ENCODE measurements around the gene IGSF3. TPM values are rescaled to one million over a fixed set of nuclear protein-coding genes. Genes with fewer than 3 reads are reported as not detected.

IGSF3 gene
- 55.4 TPM for total RNA-seq

GRCh38 chr1:116667575-116668105 is at the start of gene IGSF3:
Gene IGSF3, minus strand, starts transcription at chr1:116667733. Its CDS starts 1,407 bp downstream, at chr1:116666326.
- ATAC-seq, result peak; percentile 88

DNA sequence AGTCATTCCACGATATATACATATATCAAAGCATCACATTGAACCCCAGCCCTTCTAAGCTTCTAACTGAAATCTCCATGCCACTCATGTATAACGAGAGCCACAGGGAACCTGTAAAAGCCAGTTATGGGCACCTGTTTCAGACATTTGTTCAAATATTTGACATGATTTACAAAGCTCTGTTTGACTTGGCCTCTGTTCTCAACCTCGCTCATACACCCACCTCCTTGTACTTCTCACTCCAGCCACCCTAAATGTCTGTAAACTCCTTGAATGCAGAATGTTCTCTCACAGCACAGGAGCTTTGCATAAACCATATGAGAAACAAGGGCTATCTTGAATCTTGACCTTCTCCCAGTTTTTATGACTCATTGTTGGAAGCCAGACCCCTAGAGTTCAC is 49.8 kb upstream of the IGSF3 start:
- ATAC-seq, result no peak

- ATAC-seq, result no peak
These were observed 48.9 kb upstream of the IGSF3 start for GRCh38 chr1:116716391-116716790.

- ATAC-seq, result no peak
These were observed 45.9 kb upstream of the IGSF3 start for GRCh38 chr1:116713474-116713873.

DNA sequence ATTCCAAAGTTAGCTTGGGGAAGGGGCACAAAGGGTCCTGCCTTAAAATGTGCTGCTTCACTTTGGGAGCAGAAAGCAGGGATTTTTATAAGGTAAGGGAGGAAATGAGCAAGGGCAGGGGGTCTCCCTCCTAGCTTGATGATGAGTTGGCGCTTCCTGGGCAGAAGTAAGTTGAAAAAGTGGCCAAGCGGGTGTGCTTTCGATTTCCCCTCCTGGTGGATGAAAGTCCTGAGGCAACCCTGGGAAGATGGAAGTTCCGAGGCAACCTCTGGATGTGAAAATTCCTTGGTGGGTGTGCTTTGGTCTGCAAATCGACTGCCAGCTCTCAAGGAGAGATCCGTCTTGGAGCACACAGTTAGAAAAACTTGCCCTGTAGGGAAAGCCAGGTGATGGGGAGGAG is 45.0 kb upstream of the IGSF3 start:
- no peak for ATAC-seq

DNA sequence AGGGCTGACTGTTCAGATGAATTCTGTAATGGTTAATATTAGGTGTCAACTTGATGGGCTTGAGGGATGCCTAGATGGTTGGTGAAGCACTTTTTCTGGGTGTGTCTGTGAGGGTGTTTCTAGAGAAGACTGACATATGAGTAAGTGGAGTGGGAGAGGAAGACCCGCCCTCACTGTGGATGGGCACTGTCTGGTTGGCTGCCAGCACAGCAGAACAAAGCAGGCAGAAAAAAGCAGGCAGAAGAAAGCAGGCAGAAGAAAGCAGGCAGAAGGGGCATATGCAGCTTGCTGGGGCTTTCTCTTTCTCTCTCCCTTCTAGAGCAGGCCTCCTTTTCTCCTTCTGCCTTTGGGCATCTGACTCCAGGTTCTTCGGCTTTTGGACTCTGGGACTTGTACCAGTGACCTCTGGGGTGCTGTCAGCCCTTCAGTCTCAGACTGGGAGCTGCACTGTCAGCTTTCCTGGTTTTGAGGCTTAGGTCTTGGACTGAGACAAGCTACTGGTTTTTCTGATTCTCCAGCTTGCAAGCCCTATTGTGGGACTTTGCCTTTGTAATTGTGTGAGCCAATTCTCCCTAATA is 43.8 kb upstream of the IGSF3 start:
- ATAC-seq, result peak; percentile 76

- ATAC-seq, result peak; percentile 68
These were observed 43.1 kb upstream of the IGSF3 start for GRCh38 chr1:116710420-116711262.

- ATAC-seq, result no peak
These were observed 42.2 kb upstream of the IGSF3 start for GRCh38 chr1:116709666-116710167.

DNA sequence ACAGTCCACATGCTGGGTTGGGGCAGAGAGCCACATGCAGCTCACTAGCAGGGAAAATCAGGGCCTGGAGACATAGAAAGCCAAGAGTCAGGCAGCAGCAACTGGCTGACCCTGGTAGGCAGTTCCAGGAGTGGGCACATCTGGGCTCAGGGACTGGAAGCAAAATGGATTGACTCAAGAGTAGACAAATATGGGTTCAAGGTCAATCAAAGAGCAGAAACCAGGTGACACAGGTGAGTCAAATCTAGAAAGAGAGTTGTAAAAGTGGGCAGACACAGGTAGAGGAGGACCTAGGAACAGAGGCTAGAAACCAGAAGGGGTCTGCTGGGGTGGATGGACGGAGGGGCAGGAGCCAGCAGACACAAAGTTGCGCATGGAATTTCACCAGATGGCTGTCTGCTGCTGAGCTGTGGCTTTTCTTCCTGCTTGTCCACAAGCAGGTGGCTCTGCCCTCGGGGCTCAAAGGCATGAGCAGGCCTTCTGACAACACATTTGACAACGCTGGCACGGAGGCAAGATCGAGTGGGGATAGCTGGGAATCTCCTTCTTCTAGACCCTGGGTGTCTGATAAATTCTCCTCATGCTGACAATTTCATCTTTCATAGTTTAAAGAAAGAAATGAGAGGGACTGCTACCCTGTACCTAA is 40.8 kb upstream of the IGSF3 start:
- ATAC-seq, result no peak

DNA sequence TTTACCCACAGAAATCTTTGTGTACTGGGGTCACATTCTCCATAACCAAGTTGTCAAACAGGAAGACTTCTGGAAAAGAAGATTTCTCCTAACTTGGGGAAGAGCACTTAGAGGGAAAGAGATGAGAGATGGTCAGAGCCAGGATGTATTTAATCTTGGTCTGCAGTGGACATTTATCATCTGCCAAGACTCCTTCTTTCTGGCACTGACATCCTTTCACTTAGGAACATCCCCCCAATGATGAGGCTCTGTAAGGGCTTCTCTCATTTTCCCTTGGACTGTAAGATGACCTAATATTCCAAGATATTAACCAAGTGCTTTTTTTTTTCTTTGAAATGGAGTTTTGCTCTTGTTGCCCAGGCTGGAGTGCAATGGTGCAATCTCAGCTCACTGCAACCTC is 39.3 kb upstream of the IGSF3 start:
- ATAC-seq, result no peak

GRCh38 chr1:116706123-116706522 is 38.6 kb upstream of the IGSF3 start:
- ATAC-seq, result no peak

- ATAC-seq, result no peak
These were observed 36.7 kb upstream of the IGSF3 start for GRCh38 chr1:116704278-116704677.

DNA sequence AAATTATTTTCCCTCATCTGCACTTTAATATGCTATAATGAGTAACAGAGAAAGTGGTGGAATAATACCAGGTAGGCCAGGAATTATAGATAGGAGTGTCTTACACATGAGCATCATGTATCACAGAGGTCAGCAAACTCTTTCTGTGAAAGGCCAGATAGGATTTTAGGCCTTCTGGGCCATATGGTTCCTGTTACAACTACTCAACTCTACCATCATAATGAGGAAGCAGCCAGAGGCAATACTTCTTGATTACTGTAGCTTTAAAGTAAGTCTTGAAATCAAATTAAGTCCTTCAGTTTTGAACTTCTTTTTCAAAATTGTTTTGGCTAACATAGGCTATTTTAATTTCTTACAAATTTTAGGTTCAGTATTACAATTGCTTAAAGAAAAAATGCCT is 32.1 kb upstream of the IGSF3 start:
- ATAC-seq, result no peak

GRCh38 chr1:116698244-116698595 is 30.7 kb upstream of the IGSF3 start:
- no peak for ATAC-seq

DNA sequence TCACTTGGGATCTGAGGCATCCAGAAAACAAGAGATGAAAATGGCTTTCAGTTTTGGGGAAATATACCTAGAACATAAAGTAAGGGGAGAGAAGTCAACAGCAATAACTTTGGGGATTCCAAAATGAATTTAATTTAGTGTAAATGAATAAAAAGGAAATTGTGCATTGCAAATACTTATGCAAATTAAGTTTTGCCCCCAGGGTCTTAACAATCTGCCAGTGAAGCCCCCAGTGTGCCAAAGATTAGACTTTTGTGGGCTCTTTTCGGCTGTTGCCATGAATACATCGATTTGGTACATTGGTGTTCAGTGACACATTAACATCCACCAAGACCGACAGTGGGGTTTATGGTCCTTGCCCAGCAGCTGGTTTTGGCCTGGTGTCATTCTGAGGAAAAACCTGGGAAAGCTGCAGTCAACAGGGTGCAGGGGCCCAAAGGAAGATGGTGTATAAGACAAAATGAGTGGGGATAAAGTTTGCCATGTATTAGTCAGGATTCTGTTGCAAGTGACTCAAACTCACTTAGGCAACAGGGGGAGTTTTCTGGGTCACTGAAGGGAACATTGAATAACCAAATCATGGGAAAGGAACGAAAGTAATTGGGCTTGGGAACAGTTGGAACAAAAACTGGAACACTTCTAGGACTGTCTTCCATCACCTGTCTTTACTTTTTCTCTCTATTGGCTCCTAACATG is 30.2 kb upstream of the IGSF3 start:
- no peak for ATAC-seq

GRCh38 chr1:116694524-116694923 is 27.0 kb upstream of the IGSF3 start:
- ATAC-seq, result peak; percentile 31

DNA sequence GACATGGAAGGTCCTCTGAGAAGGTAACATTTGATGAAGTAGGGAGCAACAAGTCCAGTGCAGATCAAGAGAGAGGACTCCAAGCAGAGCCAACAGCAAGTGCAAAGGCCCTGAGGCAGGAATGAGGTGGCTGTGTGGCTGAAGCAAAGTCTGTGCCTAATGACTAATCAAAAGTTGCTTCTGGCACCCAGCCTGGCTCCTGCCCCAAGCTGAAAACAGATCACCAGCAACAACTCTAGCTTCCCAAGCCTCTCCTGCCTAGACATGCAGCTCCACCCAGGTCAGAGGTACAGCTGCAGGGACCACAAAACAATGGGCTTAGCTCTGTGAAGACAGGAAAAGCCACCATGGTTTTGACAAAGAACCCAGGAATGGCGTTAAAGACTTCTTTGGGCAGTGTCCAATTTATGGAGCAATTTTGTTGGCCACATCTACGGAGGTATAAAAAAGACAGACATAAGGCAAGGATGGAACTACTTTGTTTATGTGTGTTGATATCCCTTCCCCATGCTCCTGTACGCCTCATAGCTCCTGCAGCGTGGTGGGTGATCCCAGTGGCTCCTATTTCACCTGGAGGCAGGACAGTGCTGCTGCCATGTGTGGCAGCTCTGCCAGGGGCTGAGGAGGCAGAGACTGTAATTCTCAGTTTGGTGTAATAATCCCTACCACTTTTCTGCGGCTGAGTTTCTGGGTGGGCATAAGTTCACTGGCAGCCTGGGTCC is 26.4 kb upstream of the IGSF3 start:
- peak; percentile 92 for ATAC-seq

DNA sequence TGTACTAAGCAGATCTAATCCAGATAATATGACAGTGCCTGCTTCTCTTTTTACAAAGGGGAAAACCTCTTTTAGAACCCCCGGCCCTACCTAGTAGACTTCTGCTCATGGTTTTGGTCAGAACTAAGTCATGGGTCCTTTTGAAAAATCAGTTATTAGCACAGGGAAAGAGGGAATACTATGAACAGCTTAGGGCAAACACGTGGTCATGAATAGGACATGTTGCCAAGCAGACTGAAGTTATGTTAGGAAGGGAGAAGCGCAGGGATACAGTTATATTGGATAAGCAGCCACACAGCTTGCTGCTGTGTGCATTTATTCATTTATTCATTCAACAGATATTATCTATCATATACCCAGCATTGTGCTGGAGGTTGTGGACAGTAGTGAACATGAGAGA is 25.3 kb upstream of the IGSF3 start:
- no peak for ATAC-seq

DNA sequence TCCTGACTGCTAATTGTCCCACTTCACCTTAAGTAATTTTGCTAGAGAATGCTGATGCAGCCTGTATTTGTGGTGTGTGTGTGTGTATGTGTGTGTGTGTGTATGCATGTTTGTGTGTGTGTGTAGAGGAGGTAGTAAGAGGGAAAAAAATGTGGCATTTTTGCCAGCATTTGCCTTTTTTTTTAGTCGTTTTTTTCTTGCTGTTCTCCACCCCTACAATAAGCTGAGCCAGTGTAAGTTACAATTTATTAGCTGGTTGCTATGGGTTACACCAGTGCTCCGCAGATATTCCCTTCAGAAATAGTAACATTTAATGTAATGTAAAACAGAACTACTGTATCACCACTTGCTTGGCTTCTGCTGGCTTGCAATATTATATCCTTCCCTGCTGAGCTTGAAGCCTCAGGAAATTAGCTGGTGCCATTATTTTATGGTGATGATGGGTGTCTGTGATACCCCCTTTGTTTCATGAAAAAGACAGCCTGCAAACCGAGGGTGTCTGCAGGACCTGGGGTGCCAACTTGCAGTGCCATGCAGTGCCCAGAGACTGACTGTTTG is 23.4 kb upstream of the IGSF3 start:
- ATAC-seq, result no peak

DNA sequence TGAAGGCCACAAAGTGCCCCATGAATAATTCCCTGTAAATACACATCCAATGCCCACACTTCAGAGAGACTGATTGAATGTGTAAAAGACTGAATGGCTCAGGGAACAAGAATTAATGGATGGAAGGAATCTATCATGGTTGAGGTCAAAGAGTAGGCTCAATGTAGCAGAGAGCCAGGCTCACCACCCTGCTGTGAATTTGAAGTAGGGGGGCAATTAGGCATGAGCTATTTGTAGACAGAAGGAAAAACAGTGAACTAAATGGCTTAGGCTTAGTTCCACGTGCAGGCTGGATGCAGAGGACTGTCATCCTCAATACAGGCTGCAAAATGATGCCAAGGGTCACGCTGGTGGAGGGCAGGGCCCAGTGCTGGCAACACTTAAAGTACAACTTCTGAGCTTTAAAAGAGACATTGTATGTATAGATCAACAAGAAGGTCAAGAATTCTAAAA is 22.9 kb upstream of the IGSF3 start:
- no peak for ATAC-seq

- no peak for ATAC-seq
These were observed 19.3 kb upstream of the IGSF3 start for GRCh38 chr1:116686723-116687352.

All from esophagus mucosa (tissue), 1 donor.